ENCODE data around the gene ASIC4.

ASIC4 gene

GRCh38 chr2:219551441-219552381 is 37.4 kb downstream of the ASIC4 start:
- no peak for TF ChIP-seq CTCF (IDR thresholded peaks at IDR 0.05; ENCODE audit: extremely low read depth, insufficient read depth, missing control alignments)
- in situ Hi-C loops (cut with MboI; ENCODE audit: low pct_unique_long_range_greater_than_20kb, low sequenced_read_pairs, unreplicated experiment) = no loop called here
- DNase-seq (ENCODE audit: low spot score) = no peak

DNA sequence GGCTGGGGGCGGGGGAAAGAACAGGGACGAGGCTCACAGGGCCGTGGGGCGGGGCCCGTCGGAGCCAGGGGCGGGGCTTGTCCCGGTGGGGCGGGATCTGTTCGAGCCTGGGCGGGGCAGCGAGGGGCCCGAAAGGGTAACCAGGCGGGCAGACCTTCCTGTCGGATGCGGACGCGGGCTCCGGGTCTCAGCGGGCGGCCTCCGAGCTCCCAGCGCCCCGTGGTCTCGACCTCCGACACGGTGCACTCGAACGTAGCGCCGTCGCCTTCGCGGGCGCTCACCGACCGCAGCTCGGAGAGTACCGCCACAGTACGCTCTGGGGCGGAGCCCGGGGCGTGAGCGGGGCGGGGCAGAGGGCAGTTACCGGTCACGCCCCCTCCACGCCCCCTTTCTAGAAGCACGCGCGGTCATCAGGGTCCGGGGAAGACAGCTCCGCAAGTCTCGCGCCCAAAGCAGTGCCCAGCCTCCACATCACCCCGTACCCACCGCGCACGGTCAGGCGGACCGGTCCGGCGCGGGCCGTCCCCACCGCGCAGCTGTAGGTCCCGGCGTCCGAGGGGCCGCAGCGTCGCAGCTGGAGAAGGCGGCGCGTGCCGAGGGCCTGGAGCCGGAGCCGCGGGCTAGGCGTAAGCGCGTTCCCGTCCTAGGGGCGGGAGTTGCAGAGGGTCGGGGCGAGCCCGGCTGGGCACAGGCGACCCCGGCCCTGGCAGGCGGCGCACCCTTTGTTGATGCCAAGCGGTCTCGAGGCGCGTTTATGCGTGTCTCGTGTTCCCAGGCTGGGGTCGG is 38.3 kb downstream of the ASIC4 start:
- in situ Hi-C loops (cut with MboI; ENCODE audit: low pct_unique_long_range_greater_than_20kb, low sequenced_read_pairs, unreplicated experiment) = no loop called here
- TF ChIP-seq CTCF (IDR thresholded peaks at IDR 0.05; ENCODE audit: extremely low read depth, insufficient read depth, missing control alignments) = no peak
- peak; percentile 97 for DNase-seq (ENCODE audit: low spot score)

- no peak for DNase-seq (ENCODE audit: low spot score)
- in situ Hi-C loops (cut with MboI; ENCODE audit: low pct_unique_long_range_greater_than_20kb, low sequenced_read_pairs, unreplicated experiment) = no loop called here
- TF ChIP-seq CTCF (IDR thresholded peaks at IDR 0.05; ENCODE audit: extremely low read depth, insufficient read depth, missing control alignments) = no peak
Measured at GRCh38 chr2:219553168-219553417, 38.8 kb downstream of the ASIC4 start.

- TF ChIP-seq CTCF (IDR thresholded peaks at IDR 0.05; ENCODE audit: extremely low read depth, insufficient read depth, missing control alignments) = no peak
- DNase-seq (ENCODE audit: low spot score) = no peak
- in situ Hi-C loops (cut with MboI; ENCODE audit: low pct_unique_long_range_greater_than_20kb, low sequenced_read_pairs, unreplicated experiment) = no loop called here
Measured at GRCh38 chr2:219553463-219553963, 39.2 kb downstream of the ASIC4 start.

DNA sequence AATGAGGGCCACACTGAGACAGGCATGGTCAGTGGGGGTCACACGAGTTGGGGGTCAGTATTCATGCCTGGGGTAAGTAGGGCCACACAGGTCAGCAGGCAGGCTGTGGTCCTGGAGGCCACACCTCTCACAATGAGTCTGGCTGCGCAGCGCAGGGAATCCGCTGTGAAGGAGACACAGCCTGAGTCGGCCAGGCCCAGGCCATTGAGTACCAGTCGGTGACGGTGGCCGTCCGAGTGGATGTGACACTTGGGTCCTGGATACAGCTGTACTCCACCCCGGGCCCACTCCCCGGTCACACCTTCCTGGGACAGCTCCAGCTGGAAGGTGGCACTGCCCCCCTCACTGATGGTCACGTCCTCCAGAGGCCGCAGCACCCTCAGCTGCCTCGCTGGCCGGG is 40.1 kb downstream of the ASIC4 start:
- no peak for TF ChIP-seq CTCF (IDR thresholded peaks at IDR 0.05; ENCODE audit: extremely low read depth, insufficient read depth, missing control alignments)
- in situ Hi-C loops (cut with MboI; ENCODE audit: low pct_unique_long_range_greater_than_20kb, low sequenced_read_pairs, unreplicated experiment) = no loop called here
- no peak for DNase-seq (ENCODE audit: low spot score)

DNA sequence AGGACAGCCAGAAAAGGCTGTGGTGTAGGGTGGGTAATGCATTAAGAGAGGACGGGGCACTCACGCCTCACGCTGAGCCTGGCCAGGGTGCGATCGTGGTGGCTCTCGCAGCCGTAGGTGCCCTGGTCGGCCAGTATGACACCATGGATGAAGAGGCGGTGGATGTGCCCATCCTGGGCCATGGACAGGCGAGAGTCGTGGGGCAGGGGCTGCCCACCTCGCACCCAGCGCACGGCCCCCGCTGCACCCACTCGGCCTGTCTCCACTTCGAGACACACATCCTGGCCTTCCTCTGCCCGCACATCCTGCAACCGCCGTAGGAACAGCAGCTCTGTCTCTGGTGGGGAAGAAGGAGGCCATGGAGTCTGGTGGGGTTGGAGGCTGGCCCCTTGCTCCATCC is 41.7 kb downstream of the ASIC4 start:
- no peak for DNase-seq (ENCODE audit: low spot score)
- no peak for TF ChIP-seq CTCF (IDR thresholded peaks at IDR 0.05; ENCODE audit: extremely low read depth, insufficient read depth, missing control alignments)
- in situ Hi-C loops (cut with MboI; ENCODE audit: low pct_unique_long_range_greater_than_20kb, low sequenced_read_pairs, unreplicated experiment) = no loop called here
